Measurements from ENCODE around the gene FRAT2.

- no peak for TF ChIP-seq CTCF (IDR thresholded peaks at IDR 0.05)
- no peak for TF ChIP-seq POLR2A (IDR thresholded peaks at IDR 0.05)
Observed at GRCh38 chr10:97362310-97363033, 27.9 kb upstream of the FRAT2 start.

Measured in thyroid gland (tissue), 4 donors.